Kasumi-1 (cell line): ENCODE measurements around the gene ADAM30.

ENCODE experiments used
- DNase-seq, 2 experiments: peaks; one replicate each; lab custom pipeline; 2025; lab: John Stamatoyannopoulos, UW

ADAM30 gene

DNA sequence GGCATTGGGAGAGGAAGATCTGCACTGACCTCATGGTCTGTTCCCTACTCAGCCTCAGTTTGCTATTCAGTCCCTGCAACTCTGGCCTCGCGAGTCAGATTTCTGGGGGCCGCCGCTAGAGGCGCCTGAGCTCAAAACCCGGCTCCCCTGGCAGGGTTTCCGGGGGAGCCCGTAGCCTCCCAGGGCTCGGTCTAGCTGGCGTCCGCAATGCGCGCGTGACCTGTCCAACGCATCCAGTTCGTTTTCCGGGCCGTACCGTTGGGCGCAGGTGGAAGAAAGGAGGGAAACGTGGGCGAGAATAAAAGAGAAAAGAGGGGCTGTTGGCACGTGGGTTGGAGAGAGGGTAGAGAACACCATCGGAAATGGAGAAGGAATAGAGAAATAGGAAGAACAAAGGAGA lies at the start of gene ADAM30:
TSS of gene ADAM30 (minus strand) at position 213 of the 400 bp plus-strand sequence. CDS start at position 34, 179 bp downstream.
- no peak for DNase-seq

DNA sequence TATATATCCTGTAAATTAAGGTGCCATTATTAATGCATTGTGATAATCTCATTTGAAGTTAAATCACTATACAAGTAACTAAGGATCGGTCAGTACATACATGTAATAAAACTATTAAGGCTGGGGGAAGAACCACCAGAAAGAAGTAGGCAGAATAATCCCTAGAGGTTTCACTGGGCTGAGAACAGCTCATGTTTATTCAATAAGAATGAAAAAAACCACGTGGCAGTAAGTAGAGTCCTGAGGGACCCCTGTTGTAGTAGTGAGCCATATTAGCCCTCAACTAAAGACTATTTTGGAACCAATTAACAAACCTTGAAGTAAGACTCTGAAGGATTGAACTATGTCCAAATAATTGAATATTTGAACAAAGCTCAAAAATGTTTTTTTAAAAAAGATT lies 46.9 kb upstream of the ADAM30 start:
- no peak for DNase-seq

DNA sequence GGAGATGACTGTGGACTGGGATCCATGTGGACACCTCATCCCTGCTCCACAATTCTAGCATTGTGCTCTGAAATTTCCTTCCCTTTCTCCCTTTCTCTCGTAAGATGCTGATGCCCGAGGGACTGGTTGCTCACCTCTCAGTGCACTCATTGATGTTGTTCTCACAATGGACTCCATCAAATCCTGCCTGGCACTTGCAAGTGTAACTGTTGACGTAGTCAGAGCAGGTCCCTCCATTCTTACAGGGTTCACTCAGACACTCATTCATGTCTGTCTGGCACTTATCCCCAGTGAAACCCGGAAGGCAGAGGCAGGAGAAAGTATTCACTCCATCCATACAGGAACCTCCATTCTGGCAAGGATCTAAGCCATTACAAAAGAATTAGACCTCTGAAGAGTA lies 45.1 kb upstream of the ADAM30 start:
- no peak for DNase-seq

DNA sequence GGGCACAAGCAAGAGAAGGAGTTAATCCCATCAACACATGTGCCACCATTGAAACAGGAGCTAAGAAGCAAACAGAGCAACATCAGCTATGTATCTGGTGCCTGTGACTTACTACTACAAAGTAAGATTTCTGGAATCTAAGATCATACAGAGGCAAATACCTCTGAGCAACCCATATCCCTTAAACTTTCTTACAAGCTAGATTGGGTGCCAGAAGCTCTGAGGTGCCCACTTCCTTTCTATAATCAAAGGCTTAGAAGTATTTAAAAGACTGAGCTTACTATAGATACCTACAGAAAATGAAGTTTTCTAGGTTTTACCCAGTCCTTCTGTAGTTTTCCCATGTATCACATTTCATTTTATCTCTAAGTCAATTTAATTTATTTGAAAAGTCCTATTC lies 44.4 kb upstream of the ADAM30 start:
- no peak for DNase-seq

- no peak for DNase-seq
These were observed 40.9 kb upstream of the ADAM30 start for GRCh38 chr1:119937198-119937597.

DNA sequence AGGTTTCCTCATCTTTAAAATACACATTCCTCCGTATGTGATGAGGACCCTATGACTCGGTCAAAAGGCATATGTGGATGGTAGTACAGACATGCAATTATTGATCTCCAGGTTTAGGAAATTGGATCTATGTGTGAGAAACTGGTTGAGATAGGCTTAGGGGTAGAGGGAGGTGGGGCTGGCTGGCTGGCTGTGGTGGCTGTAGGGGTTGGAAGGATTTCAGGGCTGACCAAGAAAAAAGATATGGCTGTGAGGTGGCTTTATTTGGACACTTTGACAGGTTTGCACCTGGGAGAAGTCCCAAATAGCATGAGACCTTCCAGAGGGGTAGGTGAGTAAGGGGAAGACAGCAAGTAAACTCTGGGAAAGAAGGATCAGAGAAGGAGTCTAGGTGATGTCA lies 39.6 kb upstream of the ADAM30 start:
- DNase-seq = no peak

GRCh38 chr1:119935373-119935772 lies 39.1 kb upstream of the ADAM30 start:
- no peak for DNase-seq

- DNase-seq = peak in 1 of 2 experiments; percentile 10
These were observed 37.1 kb upstream of the ADAM30 start for GRCh38 chr1:119933397-119933796.

- DNase-seq = no peak
These were observed 33.5 kb upstream of the ADAM30 start for GRCh38 chr1:119929643-119930315.

- DNase-seq = no peak
These were observed 30.2 kb upstream of the ADAM30 start for GRCh38 chr1:119926553-119926952.

DNA sequence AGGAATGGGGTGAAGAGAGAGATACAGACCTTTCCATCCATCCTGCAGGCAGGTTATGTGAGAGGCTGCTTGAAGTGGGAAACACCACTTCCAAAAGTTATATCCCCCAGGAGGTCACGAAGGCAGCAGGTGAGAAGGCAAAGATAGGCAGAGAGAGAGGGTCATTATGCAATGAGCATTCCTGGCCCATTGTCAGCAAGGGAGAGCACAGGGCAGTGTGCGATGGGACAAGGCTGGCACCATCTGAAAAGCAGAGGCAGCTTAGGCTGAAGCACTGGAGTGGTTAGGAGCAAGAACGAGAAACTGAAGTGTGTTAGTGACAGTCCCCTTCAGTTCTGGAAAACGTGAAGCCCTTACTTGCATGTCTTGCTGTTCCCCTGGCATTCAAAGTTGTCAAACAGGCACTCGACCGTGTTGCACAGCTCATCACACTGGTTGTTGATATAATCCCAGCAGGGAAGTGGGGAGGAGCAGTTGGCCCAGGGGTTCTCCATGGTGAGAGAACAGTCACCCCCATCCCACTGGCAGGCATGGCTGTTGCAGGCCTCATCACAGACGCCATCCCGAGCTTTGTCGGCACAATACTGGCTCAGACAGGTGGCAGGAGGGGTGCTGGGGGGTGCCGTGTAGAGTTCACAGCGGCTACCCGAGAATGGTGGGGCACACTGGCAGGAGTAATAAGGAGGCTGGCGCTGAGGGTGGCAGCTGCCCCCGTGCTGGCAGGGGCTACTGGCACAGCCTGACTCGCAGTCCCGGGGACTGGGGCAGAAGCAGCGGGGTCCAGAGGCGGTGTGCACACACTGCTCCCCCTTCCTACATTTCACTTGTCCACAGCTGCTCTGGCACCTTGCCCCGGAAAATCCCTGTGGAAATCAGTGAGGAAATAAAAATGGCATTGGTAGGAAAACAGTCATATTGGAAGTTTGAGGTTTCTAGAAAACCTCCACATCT lies 28.9 kb upstream of the ADAM30 start:
- DNase-seq = no peak

GRCh38 chr1:119920104-119920968 lies 24.0 kb upstream of the ADAM30 start:
- DNase-seq = no peak

DNA sequence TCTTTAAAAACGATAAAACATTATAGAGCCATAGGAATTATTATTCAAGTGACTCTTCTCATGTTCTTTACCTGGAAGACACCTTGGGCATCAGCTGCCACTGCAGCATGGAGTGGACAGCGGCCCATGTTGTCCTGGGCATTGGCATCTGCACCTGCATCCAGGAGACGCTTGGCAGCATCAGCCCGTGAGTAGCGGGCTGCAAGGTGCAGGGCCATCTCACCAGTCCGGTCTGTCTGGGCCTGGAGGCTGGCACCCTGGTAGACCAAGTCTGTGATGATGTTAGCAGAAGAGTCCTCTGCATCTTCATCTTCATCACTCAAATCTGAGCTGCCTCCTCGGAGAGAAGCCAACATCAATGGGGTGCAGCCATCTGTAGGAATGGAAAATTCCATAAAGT lies 22.9 kb upstream of the ADAM30 start:
- DNase-seq = no peak

DNA sequence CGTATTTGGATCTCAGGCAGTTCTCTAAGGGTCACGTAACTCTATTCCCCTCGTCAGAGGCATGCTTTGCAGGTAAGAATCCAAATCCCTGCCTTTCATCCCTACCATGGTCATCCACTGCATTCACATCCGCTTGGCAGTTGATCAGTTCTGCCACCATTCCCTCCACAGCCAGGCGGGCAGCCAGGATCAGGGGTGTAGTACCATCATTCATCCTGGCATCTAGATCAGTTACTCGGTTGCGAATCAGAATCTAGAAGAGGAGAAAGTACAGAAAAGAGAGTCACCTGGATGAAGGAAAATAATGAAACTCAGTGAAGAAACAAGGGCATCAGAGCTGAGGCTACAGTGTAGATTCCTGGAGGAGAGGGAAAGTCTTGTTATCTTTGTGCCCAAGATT lies 22.0 kb upstream of the ADAM30 start:
- DNase-seq = no peak

DNA sequence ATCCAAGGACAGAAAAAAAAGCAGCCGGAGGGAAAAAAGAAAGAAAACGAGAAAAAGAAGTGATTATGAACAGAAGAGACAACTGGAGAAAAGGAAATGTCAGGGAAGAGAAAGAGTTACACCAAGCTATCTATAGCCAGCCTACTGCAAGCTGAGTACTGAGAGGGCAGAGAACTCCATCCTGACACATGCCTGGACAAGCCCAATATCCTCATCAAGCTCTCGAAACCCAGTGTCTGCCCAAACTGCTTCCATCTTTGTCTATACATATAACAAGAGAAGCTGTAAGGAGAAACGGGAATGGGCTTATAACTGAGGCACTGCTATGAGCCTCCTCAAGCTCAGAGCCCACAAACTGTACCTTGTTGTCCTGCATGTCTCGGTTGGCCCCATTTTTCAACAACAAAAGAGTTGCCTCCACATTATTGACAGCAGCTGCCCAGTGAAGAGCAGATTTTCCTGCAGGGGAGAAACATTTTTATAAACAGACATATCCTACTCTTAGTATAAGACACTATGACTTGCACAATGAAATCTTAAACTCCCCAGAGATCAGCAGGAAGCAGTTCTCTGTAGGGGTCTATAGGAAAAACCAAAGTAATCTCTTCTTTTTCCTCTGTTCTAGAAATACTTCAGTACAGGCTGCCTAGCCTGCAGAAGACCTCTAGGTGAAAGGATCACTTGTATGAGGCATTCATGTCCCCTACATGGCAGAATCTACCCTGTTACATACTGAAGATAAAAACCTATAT lies 21.2 kb upstream of the ADAM30 start:
- DNase-seq = no peak

DNA sequence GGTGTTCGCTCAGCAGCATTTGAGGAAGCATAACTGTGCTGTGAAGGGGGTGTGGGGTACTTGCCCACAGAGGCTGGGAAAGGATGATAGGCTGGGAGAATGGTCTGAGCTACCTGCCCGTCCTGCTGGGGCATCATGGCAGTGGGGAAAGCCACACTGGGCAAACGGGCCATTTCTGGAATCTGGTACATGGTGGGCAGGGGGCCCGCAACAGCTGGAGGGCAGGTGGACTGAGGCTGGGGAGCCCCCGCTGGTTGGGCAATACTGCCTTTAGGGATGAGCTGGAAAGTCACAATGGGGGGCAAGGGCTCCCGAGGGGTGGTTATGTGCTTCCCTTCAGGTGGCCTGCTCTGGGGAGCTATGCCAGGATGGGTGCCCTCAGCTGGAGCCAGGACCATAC lies 19.2 kb upstream of the ADAM30 start:
- no peak for DNase-seq

DNA sequence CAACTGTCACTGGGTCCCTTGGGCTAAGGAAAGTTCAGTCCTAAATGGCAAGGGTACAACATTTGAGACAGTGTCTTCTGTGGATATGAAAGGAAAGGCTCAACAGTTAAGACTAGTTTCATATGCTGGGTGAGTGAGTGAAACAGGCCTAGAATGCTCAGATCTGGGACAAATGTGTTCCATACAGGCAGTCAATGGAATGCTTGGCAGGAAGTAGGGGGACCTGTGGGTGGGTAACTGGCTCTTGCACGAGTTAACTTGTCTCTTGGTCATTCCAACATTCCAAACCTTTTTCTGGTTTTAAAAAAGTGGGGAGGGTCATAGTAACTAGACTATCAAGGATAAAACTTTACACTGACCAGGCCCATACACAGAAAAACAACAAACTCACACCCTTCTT lies 17.8 kb upstream of the ADAM30 start:
- no peak for DNase-seq

DNA sequence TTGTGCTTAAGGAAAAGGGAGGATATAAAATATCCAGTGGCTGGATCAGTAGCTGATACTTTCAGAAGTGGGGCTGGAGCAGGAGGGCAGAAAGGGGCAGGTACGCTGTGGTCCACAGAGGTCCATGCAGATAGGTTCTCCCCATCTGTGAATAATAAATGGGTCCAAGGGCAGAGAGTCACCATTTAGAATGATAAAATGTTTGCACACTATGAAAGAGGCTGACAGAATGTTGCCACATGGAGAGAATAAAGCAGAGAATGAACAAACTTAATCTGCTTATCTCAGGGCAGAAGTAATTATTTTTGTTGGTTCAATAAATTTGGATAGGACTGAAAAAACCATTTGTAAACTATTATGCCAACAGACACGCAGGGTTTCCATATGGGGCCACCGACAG lies 16.6 kb upstream of the ADAM30 start:
- no peak for DNase-seq

- no peak for DNase-seq
These were observed 15.5 kb upstream of the ADAM30 start for GRCh38 chr1:119911775-119912174.

- no peak for DNase-seq
These were observed 14.3 kb upstream of the ADAM30 start for GRCh38 chr1:119910618-119911017.

GRCh38 chr1:119909890-119910596 lies 13.7 kb upstream of the ADAM30 start:
- no peak for DNase-seq
